ENCODE measurements around the gene DSPP. TPM values are rescaled to one million over a fixed set of nuclear protein-coding genes. Genes with fewer than 3 reads are reported as not detected.

DSPP gene
- total and polyA plus RNA-seq, 2 of the 4 experiments (the other 2 are of a cell fraction) = not detected

- Histone ChIP-seq H2BK15ac (ENCODE audit: low read depth, low read length) (no peak overlapping the region), H3K4ac (ENCODE audit: low read depth, low read length) (no peak overlapping the region), H2BK120ac (ENCODE audit: low read depth, low read length) (no peak overlapping the region), H3K79me1 (ENCODE audit: low read depth in 1 of 2, low read length in 2 of 2) (no peaks in the 10 kb centered on the region), H2BK5ac (ENCODE audit: low read depth, low read length, poor library complexity, severe bottlenecking) (no peak overlapping the region), H3K18ac (ENCODE audit: low read depth, low read length) (no peak overlapping the region), H4K20me1 (ENCODE audit: insufficient read depth, low read length) (no peaks in the 10 kb centered on the region), H3K4me2 (ENCODE audit: low read depth, low read length) (no peak overlapping the region), H3K23ac (ENCODE audit: low read depth, low read length) (no peak overlapping the region), H2AFZ (replicated peaks; ENCODE audit: low read length, poor library complexity) (no peak overlapping the region), H4K91ac (ENCODE audit: insufficient read depth, low read depth, low read length) (no peak overlapping the region), H3K9ac (ENCODE audit: low read depth, low read length) (no peak overlapping the region), H4K5ac (ENCODE audit: low read depth, low read length) (no peak overlapping the region), H3K9me3 (ENCODE audit: control insufficient read depth, insufficient read depth, low read length) (no peaks in the 10 kb centered on the region), H4K8ac (ENCODE audit: low read depth in 2 of 2, low read length in 2 of 2) (no peak overlapping the region), H2AK9ac (replicated peaks; ENCODE audit: low read depth, low read length, poor library complexity) (no peak overlapping the region), H3K27ac (ENCODE audit: insufficient read depth, low read length) (no peak overlapping the region), H2AK5ac (ENCODE audit: low read depth, low read length) (no peak overlapping the region), H3K56ac (ENCODE audit: extremely low read depth, insufficient read depth, low read length) (no peak overlapping the region), H3K27me3 (ENCODE audit: control insufficient read depth, insufficient read depth, low read length) (no peaks in the 10 kb centered on the region), H3K36me3 (ENCODE audit: control insufficient read depth, insufficient read depth, low read length) (no peaks in the 10 kb centered on the region), H3K4me3 (ENCODE audit: insufficient read depth, low read depth, low read length) (no peak overlapping the region), H3K9me1 (ENCODE audit: insufficient read depth, low read length) (no peaks in the 10 kb centered on the region), H3K4me1 (ENCODE audit: control insufficient read depth, insufficient read depth, low read length) (no peaks in the 10 kb centered on the region), H2BK20ac (ENCODE audit: low read depth, low read length) (no peak overlapping the region), H3K14ac (replicated peaks; ENCODE audit: low read depth, low read length) (no peak overlapping the region)
- TF ChIP-seq POLR2A (IDR thresholded peaks at IDR 0.05; ENCODE audit: low read depth, low read length) (no peak), CEBPB (IDR thresholded peaks at IDR 0.05; ENCODE audit: low read depth, low read length) (no peak), FOS (IDR thresholded peaks at IDR 0.05; ENCODE audit: low read depth, low read length) (no peak), CTCF (conservative IDR thresholded peaks at IDR 0.05; ENCODE audit: low read depth, low read length) (no peak), SMC3 (IDR thresholded peaks at IDR 0.05; ENCODE audit: low read depth, low read length) (no peak), ELK1 (IDR thresholded peaks at IDR 0.05; ENCODE audit: borderline replicate concordance, low read depth, low read length) (no peak), USF2 (IDR thresholded peaks at IDR 0.05; ENCODE audit: low read depth, low read length) (no peak), BHLHE40 (IDR thresholded peaks at IDR 0.05; ENCODE audit: low read depth, low read length) (no peak), RFX5 (IDR thresholded peaks at IDR 0.05; ENCODE audit: low read depth, low read length) (no peak), MXI1 (IDR thresholded peaks at IDR 0.05; ENCODE audit: borderline replicate concordance, low read depth, low read length) (no peak), CHD1 (IDR thresholded peaks at IDR 0.05; ENCODE audit: low read depth, low read length) (no peak), RAD21 (IDR thresholded peaks at IDR 0.05; ENCODE audit: low read length) (no peak), RCOR1 (IDR thresholded peaks at IDR 0.05; ENCODE audit: insufficient replicate concordance, low read length) (no peak), MAZ (IDR thresholded peaks at IDR 0.05; ENCODE audit: borderline replicate concordance, low read depth, low read length) (no peak), NFE2L2 (IDR thresholded peaks at IDR 0.05; ENCODE audit: low read depth, low read length) (no peak), MAFK (IDR thresholded peaks at IDR 0.05; ENCODE audit: low read depth, low read length) (no peak)
- DNase-seq (no peak), ATAC-seq (ENCODE audit: low read depth) (no peak)
- dilution Hi-C loops (cut with HindIII; ENCODE audit: low sequenced_read_pairs, unreplicated experiment) = no loop called here
- POLR2A ChIA-PET (ENCODE audit: unreplicated experiment) = no interaction called here
- WGBS, 2 experiments (ENCODE audit: extremely low coverage in 2 of 2, insufficient read length in 1 of 2) = no CpG with 5 or more reads among the region's 1 CpG
- CTCF ChIA-PET = no interaction called here
- no TSS peak for BruUV-seq (replicated peaks)
- in situ Hi-C loops (cut with MboI; ENCODE audit: low sequenced_read_pairs) = no loop called here
- intact Hi-C loops (cut with micrococcal nuclease) = loop anchor here (10.0 kb wide), 1 partner anchor 280 kb away; no protein-coding TSS in a partner anchor
These were observed 46.2 kb downstream of the DSPP start for GRCh38 chr4:87654487-87655044.
